Thyroid gland (tissue), 4 donors: ENCODE results near the gene COX7B. TPM values are rescaled to one million over a fixed set of nuclear protein-coding genes. Genes with fewer than 3 reads are reported as not detected.

Source experiments
- DNase-seq, 2 donors: peaks; one replicate each; pipeline ENCODE4 v3.0.0-alpha.2; 2019
- H3K27ac ChIP-seq, 3 donors: fragments of 200-600 bp; sonication (generic); 1 replicate in 2 of 3; 2 replicates in 1 of 3; pipeline ENCODE4 v1.5.1; 2016 to 2019; ENCODE audit warnings: mild to moderate bottlenecking in 1 of 3, moderate library complexity in 1 of 3
- H3K27me3 ChIP-seq: fragments of 200-600 bp; sonication (generic); one replicate; pipeline ENCODE4 v1.5.1; 2019
- H3K36me3 ChIP-seq, 2 donors: fragments of 200-600 bp; sonication (generic); one replicate each; pipeline ENCODE4 v1.5.1; 2016 to 2019
- H3K4me1 ChIP-seq, 2 donors: fragments of 200-600 bp; sonication (generic); one replicate each; pipeline ENCODE4 v1.5.1; 2017 to 2019
- H3K4me3 ChIP-seq, 3 donors: fragments of 200-600 bp; sonication (generic); replicated peaks in 1 of 3; 1 replicate in 2 of 3; 2 replicates in 1 of 3; pipeline ENCODE4 v1.5.1; 2016; ENCODE audit warnings: mild to moderate bottlenecking in 1 of 3
- H3K9me3 ChIP-seq: fragments of 200-600 bp; sonication (generic); one replicate; pipeline ENCODE4 v1.5.1; 2017
- POLR2A ChIP-seq, 2 donors: fragments of 450-650 bp; IDR thresholded peaks; one replicate each; pipeline ENCODE4 v1.6.1; 2017; ENCODE audit warnings: antibody characterized with exemption in 2 of 2, mild to moderate bottlenecking in 2 of 2, moderate library complexity in 1 of 2
- WGBS, 2 donors: methylation state at CpG; one replicate each; pipeline ENCODE4 v1.1.5; 2017; 5-methylcytosine and 5-hydroxymethylcytosine counted together
- intact Hi-C: fragments of 100-400 bp; cut with DNase I; formaldehyde crosslinking; loops from one replicate; pipeline ENCODE4 v1.15.1; 2023
- total RNA-seq, 4 donors: library from RNA; depleted of rRNA; stranded (reverse); fragments of >200 nt; gene quantifications; one replicate each; pipeline ENCODE4 v1.2.3, GENCODE V29; 2016
- TF ChIP-seq, protein P1 (sequence below), 6 experiments: fragments of 200-600 bp in 3 of 6; fragments of 450-650 bp in 3 of 6; sonication (generic) in 3 of 6; IDR thresholded peaks; one replicate each; pipeline ENCODE4 v1.5.1; 2016 to 2019; ENCODE audit warnings: antibody characterized with exemption in 6 of 6, mild to moderate bottlenecking in 2 of 6, inconsistent platforms in 1 of 6, moderate library complexity in 1 of 6

The COX7B gene
- total RNA-seq, 4 donors from 2014 or later: 283 to 627 (median 563) TPM

DNA sequence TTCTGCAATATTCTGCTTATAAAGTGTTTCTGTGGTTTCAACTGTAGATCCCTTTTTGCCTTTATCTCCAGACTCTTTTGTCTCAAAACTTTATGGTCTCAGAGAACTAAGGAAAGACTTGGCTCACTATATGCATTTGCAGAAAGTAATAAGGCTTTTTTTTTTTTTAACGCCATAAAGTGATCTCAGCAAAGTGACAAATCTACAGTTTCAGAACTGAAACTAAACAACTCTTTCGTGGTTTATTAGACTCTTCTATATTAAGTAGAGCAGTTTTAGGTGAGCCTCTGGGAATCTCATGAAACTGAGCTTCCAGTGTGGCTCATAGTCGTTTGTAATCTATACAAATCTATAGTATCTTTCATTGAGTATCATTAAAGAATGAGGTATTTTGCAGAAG, 26.5 kb downstream of the COX7B start:
- 72 to 78% methylated on average over 3 of the region's 3 CpGs for WGBS, 2 donors
- TF ChIP-seq, protein P1, sequence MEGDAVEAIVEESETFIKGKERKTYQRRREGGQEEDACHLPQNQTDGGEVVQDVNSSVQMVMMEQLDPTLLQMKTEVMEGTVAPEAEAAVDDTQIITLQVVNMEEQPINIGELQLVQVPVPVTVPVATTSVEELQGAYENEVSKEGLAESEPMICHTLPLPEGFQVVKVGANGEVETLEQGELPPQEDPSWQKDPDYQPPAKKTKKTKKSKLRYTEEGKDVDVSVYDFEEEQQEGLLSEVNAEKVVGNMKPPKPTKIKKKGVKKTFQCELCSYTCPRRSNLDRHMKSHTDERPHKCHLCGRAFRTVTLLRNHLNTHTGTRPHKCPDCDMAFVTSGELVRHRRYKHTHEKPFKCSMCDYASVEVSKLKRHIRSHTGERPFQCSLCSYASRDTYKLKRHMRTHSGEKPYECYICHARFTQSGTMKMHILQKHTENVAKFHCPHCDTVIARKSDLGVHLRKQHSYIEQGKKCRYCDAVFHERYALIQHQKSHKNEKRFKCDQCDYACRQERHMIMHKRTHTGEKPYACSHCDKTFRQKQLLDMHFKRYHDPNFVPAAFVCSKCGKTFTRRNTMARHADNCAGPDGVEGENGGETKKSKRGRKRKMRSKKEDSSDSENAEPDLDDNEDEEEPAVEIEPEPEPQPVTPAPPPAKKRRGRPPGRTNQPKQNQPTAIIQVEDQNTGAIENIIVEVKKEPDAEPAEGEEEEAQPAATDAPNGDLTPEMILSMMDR (IDR thresholded peaks at IDR 0.05): no peak
- TF ChIP-seq POLR2A (IDR thresholded peaks at IDR 0.05): no peak

DNA sequence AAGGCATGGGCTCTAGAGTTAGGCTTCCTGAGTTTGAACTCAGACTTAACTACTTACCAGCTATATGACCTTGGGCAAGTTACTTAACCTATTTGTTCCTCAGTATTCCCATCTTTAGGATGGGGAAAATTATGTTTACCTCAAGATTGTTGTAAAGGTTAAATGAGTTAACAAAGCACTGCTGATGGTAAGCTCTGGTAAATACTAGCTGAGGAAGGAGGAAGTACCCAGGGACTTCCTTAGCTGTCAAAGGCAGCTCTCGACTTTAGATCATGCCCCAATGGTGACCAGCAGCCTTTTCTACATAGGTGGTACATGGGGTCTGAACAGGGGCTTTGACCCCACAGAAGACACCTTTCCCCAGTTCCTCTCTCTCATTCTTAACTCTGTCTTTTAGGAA, 31.3 kb downstream of the COX7B start:
- H3K27ac ChIP-seq: no peak overlapping the region
- no peaks in the 10 kb centered on the region for H3K9me3 ChIP-seq
- H3K36me3 ChIP-seq: no peaks in the 10 kb centered on the region
- TF ChIP-seq, protein P1 (IDR thresholded peaks at IDR 0.05): no peak
- TF ChIP-seq POLR2A (IDR thresholded peaks at IDR 0.05): no peak
- no peak overlapping the region for H3K4me3 ChIP-seq
- intact Hi-C loops: no loop called here
- H3K4me1 ChIP-seq: no peaks in the 10 kb centered on the region
- no peak for DNase-seq
- 73 to 83% methylated on average over 1 of the region's 1 CpG for WGBS, 2 donors
- no peaks in the 10 kb centered on the region for H3K27me3 ChIP-seq

More for the DNA sequence above, 26.5 kb downstream of the COX7B start:
- intact Hi-C loops: no loop called here
- DNase-seq: no peak
- Histone ChIP-seq H3K36me3 (no peaks in the 10 kb centered on the region), H3K27ac (no peak overlapping the region), H3K27me3 (no peaks in the 10 kb centered on the region), H3K4me1 (no peaks in the 10 kb centered on the region), H3K4me3 (no peak overlapping the region), H3K9me3 (no peaks in the 10 kb centered on the region)

DNA sequence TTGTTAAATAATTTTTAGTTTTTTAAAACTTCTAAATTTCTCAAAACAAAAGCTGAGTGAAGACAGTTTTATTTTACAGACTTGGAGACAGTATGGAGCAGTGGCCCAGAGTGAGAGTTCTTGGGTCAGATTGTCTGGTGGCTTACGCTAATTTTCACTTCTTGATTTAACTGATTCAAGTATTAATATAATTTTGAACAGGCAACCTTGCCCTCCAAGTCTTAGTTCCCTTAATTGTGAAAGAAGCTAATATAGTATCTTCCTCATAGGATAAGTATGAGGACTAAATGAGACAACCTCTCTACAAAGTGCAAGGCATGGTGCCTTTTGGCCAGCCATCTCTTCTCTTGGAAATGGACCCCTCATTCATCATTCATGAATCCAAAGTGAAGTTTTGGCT, 36.6 kb downstream of the COX7B start:
- Histone ChIP-seq H3K4me1 (no peaks in the 10 kb centered on the region), H3K4me3 (no peak overlapping the region), H3K36me3 (no peaks in the 10 kb centered on the region), H3K27ac (no peak overlapping the region), H3K9me3 (no peaks in the 10 kb centered on the region), H3K27me3 (no peaks in the 10 kb centered on the region)
- 87 to 89% methylated on average over 1 of the region's 1 CpG for WGBS, 2 donors
- TF ChIP-seq POLR2A (IDR thresholded peaks at IDR 0.05): no peak
- TF ChIP-seq, protein P1 (IDR thresholded peaks at IDR 0.05): no peak
- no peak for DNase-seq
- intact Hi-C loops: no loop called here

DNA sequence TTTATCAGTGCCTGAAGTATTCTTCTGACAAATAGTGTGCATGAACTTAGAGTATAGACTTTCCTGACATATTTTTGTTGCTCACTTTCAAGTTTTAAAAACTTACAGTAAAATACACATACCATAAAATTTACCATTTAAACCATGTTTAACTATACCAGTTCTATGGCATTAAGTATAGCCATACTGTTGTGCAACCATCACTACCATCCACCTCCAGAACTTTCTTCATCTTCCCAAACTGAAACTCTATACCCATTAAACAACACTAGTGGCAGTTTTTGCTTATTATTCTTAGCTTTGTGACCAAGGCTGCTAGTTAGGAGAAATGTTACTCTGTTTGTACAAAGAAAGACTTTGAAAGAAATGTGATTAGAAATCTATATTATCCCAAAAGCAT, 37.0 kb downstream of the COX7B start:
- intact Hi-C loops: no loop called here
- DNase-seq: no peak
- H3K27me3 ChIP-seq: no peaks in the 10 kb centered on the region
- TF ChIP-seq, protein P1 (IDR thresholded peaks at IDR 0.05): no peak
- H3K9me3 ChIP-seq: no peaks in the 10 kb centered on the region
- no peak overlapping the region for H3K4me3 ChIP-seq
- no peak overlapping the region for H3K27ac ChIP-seq
- H3K36me3 ChIP-seq: no peaks in the 10 kb centered on the region
- no peaks in the 10 kb centered on the region for H3K4me1 ChIP-seq

DNA sequence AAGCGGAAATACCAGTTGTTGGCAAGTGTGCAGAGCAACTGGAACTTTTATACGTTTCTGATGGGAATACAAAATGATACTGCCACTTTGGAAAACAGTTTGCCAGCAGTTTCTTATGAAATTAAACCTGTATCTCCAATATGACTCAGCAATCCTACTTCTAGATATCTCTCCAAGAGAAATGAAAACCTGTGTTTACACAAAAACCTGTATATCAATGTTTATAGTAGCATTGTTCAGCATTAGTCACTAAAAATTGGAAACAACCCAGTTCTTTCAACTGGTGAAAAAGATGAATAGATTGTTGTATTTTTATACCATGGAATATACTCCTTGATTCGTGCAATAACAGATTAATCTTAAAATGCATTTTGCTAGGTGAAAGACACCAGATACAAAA, 38.0 kb downstream of the COX7B start:
- no peaks in the 10 kb centered on the region for H3K27me3 ChIP-seq

More for the DNA sequence above, 38.0 kb downstream of the COX7B start:
- Histone ChIP-seq H3K27ac (no peak overlapping the region), H3K36me3 (no peaks in the 10 kb centered on the region), H3K9me3 (no peaks in the 10 kb centered on the region), H3K4me1 (no peaks in the 10 kb centered on the region), H3K4me3 (no peak overlapping the region)
- no peak for TF ChIP-seq POLR2A (IDR thresholded peaks at IDR 0.05)
- TF ChIP-seq, protein P1 (IDR thresholded peaks at IDR 0.05): no peak
- intact Hi-C loops: no loop called here
- 77 to 80% methylated on average over 3 of the region's 3 CpGs for WGBS, 2 donors
- DNase-seq: no peak
